Activated CD4-positive, alpha-beta T cell treated with anti-CD3 and anti-CD28 coated beads, Interleukin-10, Interleukin-2, amounts not matched to agents 100 ng/mL and 50 ng/mL, durations not matched to agents 16 hours and 8 hours (primary cell): Measurements from ENCODE around the gene OR6Q1.

Experiments
- DNase-seq: peaks from one replicate; pipeline ENCODE4 v3.0.0-alpha.2; 2020

OR6Q1 gene

GRCh38 chr11:58058276-58059006 lies 27.7 kb downstream of the OR6Q1 start:
- DNase-seq, result no peak

DNA sequence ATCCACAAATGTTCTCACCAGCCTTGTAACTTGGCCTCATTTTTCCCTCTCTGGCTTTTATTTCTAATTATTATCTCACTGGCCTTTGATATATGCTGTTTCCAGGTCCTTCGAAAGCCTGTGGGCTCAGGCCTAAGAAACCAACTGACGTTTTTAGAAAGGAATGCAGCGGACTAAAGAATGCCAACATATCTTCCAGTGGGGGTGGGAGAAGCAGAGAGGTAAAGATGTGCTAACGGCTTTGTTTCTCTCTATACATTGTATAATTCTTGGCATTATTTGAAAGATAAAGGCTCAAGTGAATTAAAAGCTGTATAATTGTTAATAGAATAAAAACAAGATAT lies 28.2 kb downstream of the OR6Q1 start:
- DNase-seq, result no peak

DNA sequence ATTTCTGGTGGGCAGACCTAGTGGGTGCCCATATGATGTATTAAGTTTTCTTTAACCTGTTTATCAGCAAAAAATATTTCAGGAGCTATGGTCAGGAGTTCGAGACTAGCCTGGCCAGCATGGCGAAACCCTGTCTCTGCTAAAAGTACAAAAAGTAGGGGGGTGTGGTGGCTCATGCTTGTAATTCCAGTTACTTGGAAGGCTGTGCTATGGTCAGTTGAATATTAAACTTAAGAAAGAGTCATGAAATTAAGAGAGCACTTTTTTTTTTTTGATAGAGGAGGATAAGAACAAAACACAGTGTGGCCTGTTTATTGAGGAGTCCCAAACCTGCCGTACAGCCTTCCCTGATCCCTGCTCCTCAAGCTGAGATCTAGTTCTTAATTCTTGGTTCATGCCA lies 29.8 kb downstream of the OR6Q1 start:
- DNase-seq, result no peak

DNA sequence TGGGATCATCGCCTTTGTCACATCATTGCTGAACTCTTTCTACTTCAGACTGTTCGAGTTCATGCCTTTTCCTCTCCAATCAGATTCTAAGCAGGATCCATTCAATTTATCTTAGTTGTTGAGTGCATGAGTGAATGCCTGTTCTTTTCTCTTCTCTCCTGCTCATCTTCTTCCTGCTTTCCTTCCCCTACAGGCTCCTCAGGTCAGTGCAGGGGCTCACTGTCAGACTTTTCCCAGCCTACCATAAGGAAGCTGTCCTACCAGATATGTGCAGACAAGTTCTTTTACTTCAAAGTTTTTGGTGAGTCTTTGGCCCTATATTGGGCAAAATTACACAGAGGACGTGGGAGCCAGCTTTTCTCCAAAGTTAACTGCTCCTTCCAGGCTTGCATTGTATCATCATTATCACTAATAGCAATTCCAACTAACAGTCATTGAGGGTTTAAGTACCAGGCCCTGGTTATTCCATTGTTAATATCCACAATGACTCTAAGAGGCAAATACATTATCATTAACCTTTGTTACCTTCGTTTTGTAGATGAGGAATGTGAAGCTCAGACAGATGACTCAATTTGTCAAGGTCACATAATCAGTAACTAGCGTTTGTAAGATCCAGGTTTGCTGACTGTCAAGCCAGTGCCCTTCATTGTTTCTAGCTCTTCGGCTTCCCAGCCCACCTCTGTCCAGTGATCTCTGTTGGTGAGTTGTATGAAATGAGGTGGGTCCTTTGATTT lies 30.4 kb downstream of the OR6Q1 start:
- no peak for DNase-seq

GRCh38 chr11:58061813-58062212 lies 31.1 kb downstream of the OR6Q1 start:
- DNase-seq, result no peak

DNA sequence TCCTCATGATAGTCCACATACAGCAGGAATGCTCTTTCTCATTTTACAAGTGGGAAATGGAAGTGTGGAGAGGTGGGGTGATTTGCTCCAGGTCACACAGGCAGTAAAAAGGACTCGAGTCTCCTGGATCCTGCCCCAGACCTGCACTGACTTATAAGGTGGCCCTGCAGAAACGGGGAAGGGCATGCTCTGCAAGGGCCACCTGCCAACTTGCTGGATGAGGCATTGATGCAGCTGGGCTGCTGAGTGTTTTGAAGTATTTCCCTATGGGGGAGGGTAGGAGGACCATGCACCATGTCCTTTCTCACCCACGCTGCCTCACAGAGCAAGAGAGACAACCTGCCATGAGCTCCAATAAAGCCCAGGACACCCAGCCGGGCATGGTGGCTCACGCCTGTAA lies 36.9 kb downstream of the OR6Q1 start:
- no peak for DNase-seq

GRCh38 chr11:58068655-58069054 lies 37.9 kb downstream of the OR6Q1 start:
- DNase-seq, result no peak

GRCh38 chr11:58070585-58070984 lies 39.8 kb downstream of the OR6Q1 start:
- DNase-seq, result no peak

- no peak for DNase-seq
These were observed 45.0 kb downstream of the OR6Q1 start for GRCh38 chr11:58075781-58076180.
